Measurements from ENCODE around the gene FAT2.

The FAT2 gene

DNA sequence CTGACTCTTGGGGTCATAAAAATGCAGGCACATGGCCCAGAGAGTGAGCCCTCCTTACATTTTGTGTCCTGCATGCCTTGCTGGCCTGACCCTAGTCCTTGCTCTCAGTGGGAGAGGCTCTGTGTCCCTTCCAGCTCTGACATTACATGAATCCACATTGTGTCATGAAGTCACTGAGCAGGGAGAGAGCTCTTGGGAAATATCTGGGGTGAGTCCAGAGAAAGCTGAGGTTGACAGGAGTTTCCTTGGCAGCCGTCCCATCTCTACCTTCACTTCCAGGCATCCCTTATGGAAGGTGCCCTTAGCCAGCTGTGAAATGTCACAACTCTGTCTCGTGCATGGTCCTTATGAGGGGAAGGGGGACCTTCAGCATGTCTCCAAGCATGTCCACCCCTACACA, 41.0 kb downstream of the FAT2 start:
- DNase-seq: no peak

DNA sequence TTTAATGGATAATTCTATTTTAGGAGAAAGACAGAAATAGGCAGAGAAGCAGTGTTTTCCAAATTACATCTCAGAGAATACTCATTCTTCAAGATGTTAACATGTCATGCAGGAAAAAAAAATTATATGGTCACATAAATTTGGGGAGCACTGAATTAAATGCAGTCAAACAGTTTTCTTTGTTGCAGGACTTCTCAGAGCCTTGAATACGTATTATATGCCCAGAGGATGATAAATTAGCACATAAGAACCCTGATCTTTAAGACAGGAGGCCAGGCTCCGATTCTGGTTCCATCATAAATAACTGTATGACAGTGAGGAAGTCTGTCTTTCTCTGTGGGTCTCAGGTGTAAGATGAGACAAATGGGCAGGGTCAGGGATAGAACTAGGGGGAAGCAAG, 41.4 kb downstream of the FAT2 start:
- DNase-seq: no peak

DNA sequence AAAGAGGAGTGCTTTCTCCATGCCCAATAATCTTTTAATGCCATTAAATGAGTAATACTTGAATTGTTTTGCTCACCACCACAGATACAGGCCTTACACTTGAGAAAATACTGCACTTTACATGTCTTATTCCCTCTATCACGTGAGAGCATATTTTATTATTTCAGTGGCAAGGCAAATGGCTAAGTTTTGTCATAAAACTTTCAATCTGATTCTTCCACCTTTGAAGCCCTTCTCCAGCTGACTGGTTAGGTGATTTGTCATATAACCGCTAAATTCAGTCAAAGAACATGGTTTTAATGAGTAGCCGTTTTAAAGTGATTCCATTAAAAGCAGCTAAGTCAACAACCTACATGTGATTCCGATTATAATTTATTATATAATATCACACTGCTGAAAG, 43.8 kb downstream of the FAT2 start:
- no peak for DNase-seq

DNA sequence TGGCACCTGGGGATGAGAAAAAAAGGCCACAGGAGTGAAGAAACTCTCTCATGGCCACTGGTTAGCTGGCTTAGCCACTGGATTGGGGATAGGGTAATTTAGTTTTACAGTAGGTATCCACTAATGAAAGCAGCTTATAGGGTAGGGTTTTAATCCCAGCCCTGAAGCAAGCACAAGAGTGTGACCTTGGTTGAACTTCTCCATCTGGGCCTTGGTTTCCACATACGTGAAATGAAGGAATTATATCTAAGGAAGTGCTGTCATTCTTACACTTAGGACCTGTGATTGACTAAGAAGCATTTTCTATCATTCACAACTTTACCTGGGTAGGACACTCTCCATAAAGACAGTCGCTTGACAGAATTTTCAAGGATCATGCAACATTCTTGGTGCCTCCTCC, 49.6 kb downstream of the FAT2 start:
- no peak for DNase-seq
